GM18498 (cell line): ENCODE data around the gene LRRC72.

Experiments
- ATAC-seq: cut with Tn5 transposase; IDR thresholded peaks from one replicate; pipeline ENCODE4 v1.9.1; 2021; ENCODE audit warnings: mild to moderate bottlenecking, moderate library complexity; ENCODE audit not compliant: unreplicated experiment

The LRRC72 gene

GRCh38 chr7:16616542-16616941 is 89.9 kb downstream of the LRRC72 start:
- ATAC-seq = no peak

DNA sequence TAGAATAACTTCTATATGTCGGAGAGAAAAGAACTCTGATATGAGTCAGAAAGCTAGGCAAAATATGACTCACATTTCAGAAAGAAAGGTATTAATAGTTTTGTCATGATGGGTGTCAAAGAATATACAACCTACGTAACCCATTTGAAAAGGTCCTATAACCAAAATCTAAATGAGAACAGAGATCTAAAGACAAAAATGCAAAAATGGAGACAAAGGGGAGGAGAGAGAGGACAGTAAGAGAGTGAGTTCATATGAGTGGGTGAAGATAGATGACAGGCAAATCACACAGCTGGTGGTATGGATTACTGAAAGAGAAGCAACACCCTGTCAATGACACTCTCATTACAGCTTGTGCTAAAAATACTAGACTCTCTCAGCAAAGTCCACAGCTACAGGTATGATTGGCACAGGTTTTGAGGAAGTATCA is 93.4 kb downstream of the LRRC72 start:
- ATAC-seq = peak; percentile 86

DNA sequence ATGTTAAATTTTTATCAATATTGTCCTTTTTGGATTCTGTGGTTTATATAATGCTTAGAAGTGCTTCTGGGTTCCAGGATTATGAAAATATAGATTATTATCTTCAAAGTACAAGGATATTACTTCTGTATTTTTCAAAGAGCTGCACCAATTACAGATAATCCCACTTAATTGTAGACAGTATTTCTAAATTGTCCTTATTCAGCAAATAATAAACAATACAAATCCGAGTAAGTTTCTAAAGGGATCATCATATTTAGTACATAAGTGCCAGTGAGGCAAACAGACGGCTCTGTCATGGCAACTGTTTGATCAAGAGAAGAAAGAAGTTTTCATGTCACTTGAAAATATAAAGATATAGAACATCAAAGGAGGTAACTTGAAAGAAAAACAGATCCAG is 99.8 kb downstream of the LRRC72 start:
- no peak for ATAC-seq

- no peak for ATAC-seq
Measured at GRCh38 chr7:16627236-16627635, 100.6 kb downstream of the LRRC72 start.

- ATAC-seq = no peak
Measured at GRCh38 chr7:16630654-16631053, 104.0 kb downstream of the LRRC72 start.
